Measurements from ENCODE around the gene TBCK.

- TF ChIP-seq POLR2AphosphoS5 (IDR thresholded peaks at IDR 0.05; ENCODE audit: low read depth) (no peak), CTCF (conservative IDR thresholded peaks at IDR 0.05; ENCODE audit: low read depth in 2 of 2) (no peak), CREB1 (CRISPR knock-in tag; IDR thresholded peaks at IDR 0.05; ENCODE audit: low read depth) (no peak), EZH2 (IDR thresholded peaks at IDR 0.05; ENCODE audit: low read depth, unreplicated experiment) (no peak), REST (IDR thresholded peaks at IDR 0.05; ENCODE audit: unreplicated experiment) (no peak), ZNF331 (CRISPR knock-in tag; IDR thresholded peaks at IDR 0.05; ENCODE audit: low read depth) (no peak), EZH2phosphoT487 (IDR thresholded peaks at IDR 0.05; ENCODE audit: unreplicated experiment) (no peak), ZNF114 (CRISPR knock-in tag; IDR thresholded peaks at IDR 0.05) (no peak), JUNB (IDR thresholded peaks at IDR 0.05; ENCODE audit: unreplicated experiment) (no peak), NANOG (IDR thresholded peaks at IDR 0.05; ENCODE audit: borderline replicate concordance) (no peak), STAT1 (IDR thresholded peaks at IDR 0.05; ENCODE audit: unreplicated experiment) (no peak)
- TF ChIP-seq, protein P1, sequence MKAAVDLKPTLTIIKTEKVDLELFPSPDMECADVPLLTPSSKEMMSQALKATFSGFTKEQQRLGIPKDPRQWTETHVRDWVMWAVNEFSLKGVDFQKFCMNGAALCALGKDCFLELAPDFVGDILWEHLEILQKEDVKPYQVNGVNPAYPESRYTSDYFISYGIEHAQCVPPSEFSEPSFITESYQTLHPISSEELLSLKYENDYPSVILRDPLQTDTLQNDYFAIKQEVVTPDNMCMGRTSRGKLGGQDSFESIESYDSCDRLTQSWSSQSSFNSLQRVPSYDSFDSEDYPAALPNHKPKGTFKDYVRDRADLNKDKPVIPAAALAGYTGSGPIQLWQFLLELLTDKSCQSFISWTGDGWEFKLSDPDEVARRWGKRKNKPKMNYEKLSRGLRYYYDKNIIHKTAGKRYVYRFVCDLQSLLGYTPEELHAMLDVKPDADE (IDR thresholded peaks at IDR 0.05), result no peak
Measured at GRCh38 chr4:106287353-106287969, 28.5 kb downstream of the TBCK start.

Data from GM23338 (cell line).